Measurements from ENCODE around the gene NEDD8. TPM values are rescaled to one million over a fixed set of nuclear protein-coding genes. Genes with fewer than 3 reads are reported as not detected.

NEDD8 gene
- total and polyA plus RNA-seq, 2 of the 4 experiments (the other 2 are of a cell fraction) = 167 to 375 TPM

GRCh38 chr14:24247422-24247821 is 15.3 kb upstream of the NEDD8 start:
- in situ Hi-C loops (cut with MboI; ENCODE audit: low sequenced_read_pairs) (no loop called here), dilution Hi-C loops (cut with HindIII; ENCODE audit: low sequenced_read_pairs, unreplicated experiment) (no loop called here), intact Hi-C loops (cut with micrococcal nuclease) (no loop called here)
- POLR2A ChIA-PET (ENCODE audit: unreplicated experiment) = no interaction called here
- Histone ChIP-seq H3K14ac (replicated peaks; ENCODE audit: low read depth, low read length) (no peak overlapping the region), H3K4me2 (ENCODE audit: low read depth, low read length) (no peak overlapping the region), H3K4me1 (ENCODE audit: control insufficient read depth, insufficient read depth, low read length) (peaks cover 16% of the 10 kb centered on the region), H3K9me3 (ENCODE audit: control insufficient read depth, insufficient read depth, low read length) (no peaks in the 10 kb centered on the region), H3K27me3 (ENCODE audit: control insufficient read depth, insufficient read depth, low read length) (no peaks in the 10 kb centered on the region), H3K9ac (ENCODE audit: low read depth, low read length) (no peak overlapping the region), H2AFZ (replicated peaks; ENCODE audit: low read length, poor library complexity) (no peak overlapping the region), H2BK15ac (ENCODE audit: low read depth, low read length) (no peak overlapping the region), H2AK9ac (replicated peaks; ENCODE audit: low read depth, low read length, poor library complexity) (no peak overlapping the region), H3K9me1 (ENCODE audit: insufficient read depth, low read length) (peaks cover 20% of the 10 kb centered on the region), H3K4ac (ENCODE audit: low read depth, low read length) (no peak overlapping the region), H4K5ac (ENCODE audit: low read depth, low read length) (no peak overlapping the region), H2BK20ac (ENCODE audit: low read depth, low read length) (no peak overlapping the region), H2BK120ac (ENCODE audit: low read depth, low read length) (no peak overlapping the region), H3K56ac (ENCODE audit: extremely low read depth, insufficient read depth, low read length) (no peak overlapping the region), H2AK5ac (ENCODE audit: low read depth, low read length) (no peak overlapping the region), H2BK5ac (ENCODE audit: low read depth, low read length, poor library complexity, severe bottlenecking) (no peak overlapping the region), H3K4me3 (ENCODE audit: insufficient read depth, low read depth, low read length) (no peak overlapping the region), H3K79me1 (ENCODE audit: low read depth in 1 of 2, low read length in 2 of 2) (peaks cover 0 to 4% of the 10 kb centered on the region in 2 experiments; a peak in 2 of 4 replicates), H3K36me3 (ENCODE audit: control insufficient read depth, insufficient read depth, low read length) (no peaks in the 10 kb centered on the region), H4K20me1 (ENCODE audit: insufficient read depth, low read length) (no peaks in the 10 kb centered on the region; the same call in 1 of the 2 replicates), H3K18ac (ENCODE audit: low read depth, low read length) (no peak overlapping the region), H4K8ac (ENCODE audit: low read depth in 2 of 2, low read length in 2 of 2) (no peak overlapping the region), H3K23ac (ENCODE audit: low read depth, low read length) (no peak overlapping the region), H3K27ac (ENCODE audit: insufficient read depth, low read length) (no peak overlapping the region), H4K91ac (ENCODE audit: insufficient read depth, low read depth, low read length) (no peak overlapping the region)
- CTCF ChIA-PET = interaction anchor here (1.0 kb wide), 1 partner anchor 49 kb away, joined by 3 read pairs; no protein-coding TSS in a partner anchor
- BruUV-seq (replicated peaks) = no TSS peak
- no peak for TF ChIP-seq MAFK (IDR thresholded peaks at IDR 0.05; ENCODE audit: low read depth, low read length)
- TF ChIP-seq FOS (IDR thresholded peaks at IDR 0.05; ENCODE audit: low read depth, low read length) = no peak
- TF ChIP-seq ELK1 (IDR thresholded peaks at IDR 0.05; ENCODE audit: borderline replicate concordance, low read depth, low read length) = no peak
- no peak for TF ChIP-seq USF2 (IDR thresholded peaks at IDR 0.05; ENCODE audit: low read depth, low read length)
- TF ChIP-seq CEBPB (IDR thresholded peaks at IDR 0.05; ENCODE audit: low read depth, low read length) = no peak
- TF ChIP-seq RCOR1 (IDR thresholded peaks at IDR 0.05; ENCODE audit: insufficient replicate concordance, low read length) = no peak
- TF ChIP-seq MAZ (IDR thresholded peaks at IDR 0.05; ENCODE audit: borderline replicate concordance, low read depth, low read length) = no peak
- WGBS, 2 experiments (ENCODE audit: extremely low coverage in 2 of 2, insufficient read length in 1 of 2) = 69% methylated on average over 2 of the region's 7 CpGs; no CpG with 5 or more reads in 1 of the 2 experiments
- DNase-seq (no peak), ATAC-seq (ENCODE audit: low read depth) (no peak)

All from IMR-90 (cell line).